BJ (cell line): ENCODE data around the gene IGLL1. TPM values are rescaled to one million over a fixed set of nuclear protein-coding genes. Genes with fewer than 3 reads are reported as not detected.
"Not testable (repeated sequence)": the region's sequence is repeated elsewhere in the genome, so short reads cannot be mapped to it uniquely, and the experiment has no call there.

Experiments used
- CTCF ChIA-PET: fragments of 350-600 bp; formaldehyde crosslinking; extraction: SDS; loops from one replicate; lab custom pipeline; 2021; ENCODE audit warnings: antibody characterized with exemption, inconsistent platforms; lab: Yijun Ruan, JAX
- POLR2A ChIA-PET: fragments of 300-600 bp; sonication (Branson Sonifier 250); formaldehyde crosslinking; extraction: SDS; loops from one replicate; lab custom pipeline; 2021; ENCODE audit warnings: antibody characterized with exemption; lab: Charles Lee
- DNase-seq: peaks from one replicate; pipeline ENCODE4 v3.0.0-alpha.2; 2011; ENCODE audit warnings: low read depth
- H3K27me3 ChIP-seq: 2 replicates; pipeline ENCODE4 v1.6.0; 2011; ENCODE audit warnings: low read length; ENCODE audit not compliant: control insufficient read depth, insufficient read depth
- H3K36me3 ChIP-seq: 2 replicates; pipeline ENCODE4 v1.5.1; 2011; ENCODE audit warnings: low read length; ENCODE audit not compliant: control insufficient read depth, insufficient read depth
- H3K4me3 ChIP-seq: 2 replicates; pipeline ENCODE4 v1.5.1; 2011; ENCODE audit warnings: low read depth, mild to moderate bottlenecking, control low read depth, low read length
- CTCF ChIP-seq: IDR thresholded peaks from 2 replicates; pipeline ENCODE4 v1.5.1; 2011; ENCODE audit warnings: low read depth, mild to moderate bottlenecking, control low read depth, inconsistent platforms, low read length, moderate library complexity; ENCODE audit not compliant: insufficient read depth
- polyA plus RNA-seq: library from polyadenylated mRNA; depleted of rRNA; stranded (reverse); fragments of >200 nt; gene quantifications from 2 replicates; pipeline ENCODE4 v1.2.3, GENCODE V29; 2011

The IGLL1 gene
- polyA plus RNA-seq, 1 experiment: not detected

GRCh38 chr22:23548501-23549197 lies 31.4 kb downstream of the IGLL1 start:
- CTCF ChIA-PET: no interaction called here
- no peaks in the 10 kb centered on the region; the same call in none of the 2 replicates for H3K27me3 ChIP-seq
- H3K36me3 ChIP-seq: no peaks in the 10 kb centered on the region
- no peak overlapping the region for H3K4me3 ChIP-seq
- POLR2A ChIA-PET: no interaction called here
- TF ChIP-seq CTCF: no peak
- DNase-seq: no peak

GRCh38 chr22:23547818-23548500 lies 32.1 kb downstream of the IGLL1 start:
- Histone ChIP-seq H3K27me3 (no peaks in the 10 kb centered on the region; the same call in none of the 2 replicates), H3K36me3 (no peaks in the 10 kb centered on the region), H3K4me3 (no peak overlapping the region)
- ChIA-PET CTCF (no interaction called here), POLR2A (no interaction called here)
- no peak for DNase-seq
- TF ChIP-seq CTCF: no peak

DNA sequence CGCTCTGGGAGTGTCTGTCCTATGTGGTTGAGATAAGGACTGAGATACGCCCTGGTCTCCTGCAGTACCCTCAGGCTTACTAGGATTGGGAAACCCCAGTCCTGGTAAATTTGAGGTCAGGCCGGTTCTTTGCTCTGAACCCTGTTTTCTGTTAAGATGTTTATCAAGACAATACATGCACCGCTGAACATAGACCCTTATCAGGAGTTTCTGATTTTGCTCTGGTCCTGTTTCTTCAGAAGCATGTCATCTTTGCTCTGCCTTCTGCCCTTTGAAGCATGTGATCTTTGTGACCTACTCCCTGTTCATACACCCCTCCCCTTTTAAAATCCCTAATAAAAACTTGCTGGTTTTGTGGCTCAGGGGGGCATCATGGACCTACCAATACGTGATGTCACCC lies 32.7 kb downstream of the IGLL1 start:
- CTCF ChIA-PET, POLR2A ChIA-PET, H3K27me3 ChIP-seq, DNase-seq, H3K4me3 ChIP-seq, H3K36me3 ChIP-seq: not testable (repeated sequence)

DNA sequence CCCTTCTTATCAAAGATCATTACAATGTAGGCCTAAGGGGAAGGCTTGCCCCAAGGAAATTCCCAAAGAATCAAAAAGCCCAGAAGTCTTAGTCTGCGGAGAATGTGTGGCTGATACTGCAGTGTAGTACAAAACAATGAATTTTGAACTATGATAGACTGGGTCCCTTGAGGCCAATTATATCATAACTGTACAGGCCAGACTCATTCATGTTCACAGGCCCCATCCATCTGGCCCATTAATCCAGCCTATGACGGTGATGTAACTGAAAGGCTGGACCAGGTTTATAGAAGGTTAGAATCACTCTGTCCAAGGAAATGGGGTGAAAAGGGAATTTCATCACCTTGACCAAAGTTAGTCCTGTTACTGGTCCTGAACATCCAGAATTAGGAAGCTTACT lies 35.2 kb downstream of the IGLL1 start:
- CTCF ChIA-PET: interaction anchor here (0.6 to 1.4 kb wide), 3 partner anchors 269 to 305 kb away, joined by 3 to 5 read pairs (median 3); no protein-coding TSS in a partner anchor
- POLR2A ChIA-PET: no interaction called here

DNA sequence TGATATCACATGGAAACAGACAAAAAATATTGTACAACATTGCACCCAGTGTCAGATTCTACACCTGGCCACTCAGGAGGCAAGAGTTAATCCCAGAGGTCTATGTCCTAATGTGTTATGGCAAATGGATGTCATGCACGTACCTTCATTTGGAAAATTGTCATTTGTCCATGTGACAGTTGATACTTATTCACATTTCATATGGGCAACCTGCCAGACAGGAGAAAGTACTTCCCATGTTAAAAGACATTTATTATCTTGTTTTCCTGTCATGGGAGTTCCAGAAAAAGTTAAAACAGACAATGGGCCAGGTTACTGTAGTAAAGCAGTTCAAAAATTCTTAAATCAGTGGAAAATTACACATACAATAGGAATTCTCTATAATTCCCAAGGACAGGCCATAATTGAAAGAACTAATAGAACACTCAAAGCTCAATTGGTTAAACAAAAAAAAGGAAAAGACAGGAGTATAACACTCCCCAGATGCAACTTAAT lies 36.5 kb downstream of the IGLL1 start:
- H3K36me3 ChIP-seq, H3K27me3 ChIP-seq, DNase-seq, POLR2A ChIA-PET, H3K4me3 ChIP-seq: not testable (repeated sequence)
- CTCF ChIA-PET: interaction anchor here (1.2 to 1.4 kb wide), 2 partner anchors 303 to 306 kb away, joined by 3 to 5 read pairs; no protein-coding TSS in a partner anchor

More for the DNA sequence above, 35.2 kb downstream of the IGLL1 start:
- Histone ChIP-seq H3K36me3 (no peaks in the 10 kb centered on the region), H3K4me3 (no peak overlapping the region), H3K27me3 (no peaks in the 10 kb centered on the region; the same call in none of the 2 replicates)
- DNase-seq: no peak
- no peak for TF ChIP-seq CTCF

GRCh38 chr22:23542933-23543332 lies 37.2 kb downstream of the IGLL1 start:
- H3K4me3 ChIP-seq: no peak overlapping the region
- no peak for DNase-seq

GRCh38 chr22:23542391-23542790 lies 37.7 kb downstream of the IGLL1 start:
- CTCF ChIA-PET: interaction anchor here (0.7 to 1.9 kb wide), 2 partner anchors 229 to 308 kb away, joined by 3 to 7 read pairs; no protein-coding TSS in a partner anchor
- DNase-seq, H3K27me3 ChIP-seq, H3K36me3 ChIP-seq, H3K4me3 ChIP-seq, POLR2A ChIA-PET: not testable (repeated sequence)

More at GRCh38 chr22:23542933-23543332, 37.2 kb downstream of the IGLL1 start:
- POLR2A ChIA-PET: no interaction called here
- Histone ChIP-seq H3K36me3 (no peaks in the 10 kb centered on the region), H3K27me3 (no peaks in the 10 kb centered on the region; the same call in none of the 2 replicates)
- CTCF ChIA-PET: interaction anchor here (1.2 kb wide), 1 partner anchor 307 kb away, joined by 3 read pairs; no protein-coding TSS in a partner anchor
- no peak for TF ChIP-seq CTCF
